CD14-positive monocyte (primary cell): ENCODE results near the gene RTF2. TPM values are rescaled to one million over a fixed set of nuclear protein-coding genes. Genes with fewer than 3 reads are reported as not detected.
A peak's percentile ranks its signal among the peaks of the same experiment; 100 is the strongest.

Experiments used
- DNase-seq, 3 donors: peaks; one replicate each; pipeline ENCODE4 v3.0.0-alpha.2; 2011 to 2022
- H2AFZ ChIP-seq: 2 replicates; pipeline ENCODE4 v1.6.0; 2012; ENCODE audit warnings: mild to moderate bottlenecking, low read depth, low read length, inconsistent platforms; ENCODE audit not compliant: insufficient read depth, poor library complexity, severe bottlenecking
- H3K27ac ChIP-seq, 2 donors: 1 replicate in 1 of 2; 2 replicates in 1 of 2; pipeline ENCODE4 v1.5.1; 2012 to 2013; ENCODE audit warnings: low read length in 2 of 2, control low read depth in 1 of 2, inconsistent platforms in 1 of 2, low read depth in 1 of 2, mild to moderate bottlenecking in 1 of 2
- H3K27me3 ChIP-seq, 2 donors: one replicate each; pipeline versions ENCODE4 v1.6.0 to v1.6.1; 2011 to 2013; ENCODE audit warnings: low read length in 2 of 2; ENCODE audit not compliant: control insufficient read depth in 2 of 2, insufficient read depth in 2 of 2
- H3K36me3 ChIP-seq, 2 donors: replicated peaks in 1 of 2; 1 replicate in 1 of 2; 2 replicates in 1 of 2; pipeline versions ENCODE4 v1.5.1 to v1.6.1; 2012 to 2013; ENCODE audit warnings: low read length in 2 of 2, control low read depth in 1 of 2, inconsistent platforms in 1 of 2, mild to moderate bottlenecking in 1 of 2; ENCODE audit not compliant: insufficient read depth in 2 of 2, control insufficient read depth in 1 of 2
- H3K4me1 ChIP-seq, 2 donors: 1 replicate in 1 of 2; 2 replicates in 1 of 2; pipeline versions ENCODE4 v1.5.1 to v1.6.1; 2012 to 2013; ENCODE audit warnings: low read length in 2 of 2, control low read depth in 1 of 2, inconsistent platforms in 1 of 2, mild to moderate bottlenecking in 1 of 2, moderate library complexity in 1 of 2; ENCODE audit not compliant: insufficient read depth in 2 of 2, control insufficient read depth in 1 of 2
- H3K4me2 ChIP-seq: replicated peaks from 2 replicates; pipeline ENCODE3; 2012; ENCODE audit warnings: low read length, moderate library complexity, mild to moderate bottlenecking; ENCODE audit not compliant: poor library complexity, severe bottlenecking; ENCODE audit errors: extremely low read depth
- H3K4me3 ChIP-seq, 3 experiments: fragments of 200-600 bp in 1 of 3; sonication (generic) in 1 of 3; replicated peaks in 1 of 3; 1 replicate in 2 of 3; 2 replicates in 1 of 3; pipeline ENCODE4 v1.5.1; 2011 to 2013; ENCODE audit warnings: low read length in 3 of 3, mild to moderate bottlenecking in 3 of 3, control low read depth in 2 of 3, low read depth in 2 of 3, inconsistent platforms in 1 of 3, moderate library complexity in 1 of 3
- H3K79me2 ChIP-seq: 2 replicates; pipeline ENCODE4 v1.6.0; 2012; ENCODE audit warnings: mild to moderate bottlenecking, control low read depth, inconsistent platforms, low read length, moderate library complexity; ENCODE audit not compliant: insufficient read depth
- H3K9ac ChIP-seq: 2 replicates; pipeline ENCODE4 v1.6.0; 2017; ENCODE audit warnings: low read length, mild to moderate bottlenecking; ENCODE audit not compliant: insufficient read depth, poor library complexity, severe bottlenecking
- H3K9me3 ChIP-seq, 2 donors: replicated peaks in 1 of 2; 1 replicate in 1 of 2; 2 replicates in 1 of 2; pipeline versions ENCODE4 v1.5.1 to v1.6.1; 2012 to 2013; ENCODE audit warnings: low read length in 2 of 2, control low read depth in 1 of 2; ENCODE audit not compliant: control insufficient read depth in 1 of 2, insufficient read depth in 1 of 2
- H4K20me1 ChIP-seq: 2 replicates; pipeline ENCODE4 v1.6.0; 2012; ENCODE audit warnings: mild to moderate bottlenecking, low read length, control low read depth, moderate library complexity; ENCODE audit not compliant: insufficient read depth
- H3K27ac Mint-ChIP-seq, 7 donors: one replicate each; pipeline ENCODE4 v1.8.0; 2020; ENCODE audit warnings: mild to moderate bottlenecking in 7 of 7, mixed read lengths in 7 of 7, moderate library complexity in 6 of 7, inconsistent platforms in 2 of 7
- H3K27me3 Mint-ChIP-seq, 3 donors: one replicate each; pipeline ENCODE4 v1.8.0; 2021 to 2022; ENCODE audit warnings: low read depth in 3 of 3, mild to moderate bottlenecking in 3 of 3, mixed read lengths in 3 of 3, moderate library complexity in 3 of 3, inconsistent platforms in 1 of 3
- H3K36me3 Mint-ChIP-seq, 2 donors: one replicate each; pipeline ENCODE4 v1.8.0; 2020; ENCODE audit warnings: mixed read lengths in 2 of 2, inconsistent platforms in 1 of 2, mild to moderate bottlenecking in 1 of 2
- H3K4me1 Mint-ChIP-seq: one replicate; pipeline ENCODE4 v1.8.0; 2020; ENCODE audit warnings: mild to moderate bottlenecking, mixed read lengths
- H3K4me3 Mint-ChIP-seq, 2 donors: one replicate each; pipeline ENCODE4 v1.8.0; 2020; ENCODE audit warnings: mild to moderate bottlenecking in 2 of 2, mixed read lengths in 2 of 2, moderate library complexity in 1 of 2
- H3K9me3 Mint-ChIP-seq, 7 donors: one replicate each; pipeline ENCODE4 v1.8.0; 2020 to 2022; ENCODE audit warnings: mixed read lengths in 7 of 7, mild to moderate bottlenecking in 6 of 7, moderate library complexity in 6 of 7, inconsistent platforms in 2 of 7
- WGBS: methylation state at CpG from one replicate; pipeline ENCODE4 v1.1.5; 2013; ENCODE audit warnings: missing lambda C conversion rate; ENCODE audit not compliant: insufficient coverage; 5-methylcytosine and 5-hydroxymethylcytosine counted together
- intact Hi-C, 2 donors: fragments of 100-400 bp; cut with micrococcal nuclease; formaldehyde crosslinking; loops; one replicate each; pipeline versions ENCODE4 v1.15.0 to v1.15.1; 2023
- polyA plus RNA-seq, 3 donors: library from polyadenylated mRNA; depleted of rRNA in 1 of 3; unstranded in 2 of 3; stranded (reverse) in 1 of 3; fragments of 300-500 nt in 2 of 3; fragments of >200 nt in 1 of 3; fragmentation: Illumina TruSeq in 2 of 3; gene quantifications; 1 replicate in 2 of 3; 2 replicates in 1 of 3; pipeline ENCODE4 v1.2.3, GENCODE V29; 2012 to 2021
- TF ChIP-seq, protein P1 (sequence below): fragments of 200-600 bp; IDR thresholded peaks from one replicate; pipeline ENCODE4 v1.8.0; 2022; ENCODE audit warnings: antibody characterized with exemption, mild to moderate bottlenecking

The RTF2 gene
- polyA plus RNA-seq, 3 donors = 74.3 to 163 (median 148) TPM

DNA sequence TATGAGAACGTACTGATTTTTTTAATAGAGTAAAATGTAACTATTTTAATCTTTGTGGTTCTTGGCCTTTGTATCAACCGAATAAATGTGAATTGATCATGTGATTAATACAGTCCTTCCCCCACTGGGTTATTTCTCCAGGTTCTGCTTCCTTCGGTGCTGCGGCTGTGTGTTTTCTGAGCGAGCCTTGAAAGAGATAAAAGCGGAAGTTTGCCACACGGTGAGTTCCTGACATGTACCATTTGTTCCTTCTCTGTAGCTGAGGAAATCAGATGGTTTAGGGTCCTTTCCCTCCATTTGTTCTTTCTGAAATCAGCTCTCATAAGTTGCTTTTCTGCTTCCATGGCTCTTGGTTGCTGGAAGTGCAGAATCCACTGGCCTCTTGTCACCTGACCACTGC lies 15.5 kb downstream of the RTF2 start:
- Histone ChIP-seq H3K4me1 (peaks cover 15 to 24% of the 10 kb centered on the region in 2 donors), H3K4me3 (peak overlapping the region in 2 of 3 experiments; percentile 4 to 36), H3K27me3 (no peaks in the 10 kb centered on the region), H2AFZ (no peak overlapping the region), H3K9ac (no peak overlapping the region), H3K79me2 (peaks cover 10% of the 10 kb centered on the region), H3K27ac (peak overlapping the region; percentile 22 to 46), H3K9me3 (no peaks in the 10 kb centered on the region), H3K4me2 (peak overlapping the region; percentile 27), H4K20me1 (peaks cover 55% of the 10 kb centered on the region), H3K36me3 (peaks cover 70 to 88% of the 10 kb centered on the region in 2 donors)
- peaks cover 80 to 87% of the 10 kb centered on the region in 2 donors for H3K36me3 Mint-ChIP-seq
- no peaks in the 10 kb centered on the region for H3K9me3 Mint-ChIP-seq
- TF ChIP-seq, protein P1, sequence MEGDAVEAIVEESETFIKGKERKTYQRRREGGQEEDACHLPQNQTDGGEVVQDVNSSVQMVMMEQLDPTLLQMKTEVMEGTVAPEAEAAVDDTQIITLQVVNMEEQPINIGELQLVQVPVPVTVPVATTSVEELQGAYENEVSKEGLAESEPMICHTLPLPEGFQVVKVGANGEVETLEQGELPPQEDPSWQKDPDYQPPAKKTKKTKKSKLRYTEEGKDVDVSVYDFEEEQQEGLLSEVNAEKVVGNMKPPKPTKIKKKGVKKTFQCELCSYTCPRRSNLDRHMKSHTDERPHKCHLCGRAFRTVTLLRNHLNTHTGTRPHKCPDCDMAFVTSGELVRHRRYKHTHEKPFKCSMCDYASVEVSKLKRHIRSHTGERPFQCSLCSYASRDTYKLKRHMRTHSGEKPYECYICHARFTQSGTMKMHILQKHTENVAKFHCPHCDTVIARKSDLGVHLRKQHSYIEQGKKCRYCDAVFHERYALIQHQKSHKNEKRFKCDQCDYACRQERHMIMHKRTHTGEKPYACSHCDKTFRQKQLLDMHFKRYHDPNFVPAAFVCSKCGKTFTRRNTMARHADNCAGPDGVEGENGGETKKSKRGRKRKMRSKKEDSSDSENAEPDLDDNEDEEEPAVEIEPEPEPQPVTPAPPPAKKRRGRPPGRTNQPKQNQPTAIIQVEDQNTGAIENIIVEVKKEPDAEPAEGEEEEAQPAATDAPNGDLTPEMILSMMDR = no peak
- peak overlapping the region; percentile 74 to 91 (median 82) for H3K27ac Mint-ChIP-seq
- 0% methylated on average over 5 of the region's 7 CpGs for WGBS
- H3K27me3 Mint-ChIP-seq = peaks cover 0 to 3% (median 0%) of the 10 kb centered on the region in 3 donors
- intact Hi-C loops = no loop called here
- DNase-seq = peak; percentile 61 to 75 (median 72)
- H3K4me1 Mint-ChIP-seq = peaks cover 22% of the 10 kb centered on the region
- peak overlapping the region; percentile 72 to 76 for H3K4me3 Mint-ChIP-seq

DNA sequence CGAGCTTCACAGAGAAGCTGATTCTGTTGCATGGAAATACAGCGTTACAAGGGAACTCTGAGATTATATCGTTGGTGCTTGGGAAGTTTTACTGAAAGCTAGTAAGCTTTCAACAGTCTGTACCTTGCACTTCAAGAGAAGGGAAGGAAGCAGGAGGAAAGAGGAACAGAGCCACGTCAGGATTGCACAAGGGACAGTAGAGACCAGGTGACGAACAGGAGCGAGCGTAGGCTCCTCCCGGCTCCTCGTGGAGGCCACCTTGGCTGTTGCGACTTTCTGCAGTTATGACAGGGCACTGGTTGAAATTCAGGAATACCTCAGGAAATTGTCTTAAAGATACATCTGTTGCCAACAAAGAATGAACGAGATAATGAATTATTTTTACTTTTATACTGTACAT lies 18.8 kb downstream of the RTF2 start:
- Histone ChIP-seq H3K4me1 (peaks cover 15 to 24% of the 10 kb centered on the region in 2 donors), H4K20me1 (peaks cover 63% of the 10 kb centered on the region), H3K4me3 (no peak overlapping the region), H3K4me2 (no peak overlapping the region), H3K79me2 (peaks cover 12% of the 10 kb centered on the region), H3K27me3 (no peaks in the 10 kb centered on the region), H3K36me3 (peaks cover 73 to 88% of the 10 kb centered on the region in 2 donors), H3K9me3 (no peaks in the 10 kb centered on the region), H2AFZ (no peak overlapping the region), H3K9ac (no peak overlapping the region), H3K27ac (peak overlapping the region in 1 of 2 donors; percentile 67)
- peak overlapping the region in 6 of 7 donors; percentile 37 to 74 (median 66) for H3K27ac Mint-ChIP-seq
- peaks cover 0 to 3% (median 0%) of the 10 kb centered on the region in 3 donors for H3K27me3 Mint-ChIP-seq
- peaks cover 79 to 87% of the 10 kb centered on the region in 2 donors for H3K36me3 Mint-ChIP-seq
- WGBS = 9% methylated on average over 8 of the region's 11 CpGs
- intact Hi-C loops = no loop called here
- DNase-seq = peak; percentile 57 to 71 (median 64)
- H3K4me1 Mint-ChIP-seq = peaks cover 22% of the 10 kb centered on the region
- H3K4me3 Mint-ChIP-seq = no peak overlapping the region
- TF ChIP-seq, protein P1 = no peak
- H3K9me3 Mint-ChIP-seq = no peaks in the 10 kb centered on the region
